ENCODE data around the gene MYOF.

MYOF gene

DNA sequence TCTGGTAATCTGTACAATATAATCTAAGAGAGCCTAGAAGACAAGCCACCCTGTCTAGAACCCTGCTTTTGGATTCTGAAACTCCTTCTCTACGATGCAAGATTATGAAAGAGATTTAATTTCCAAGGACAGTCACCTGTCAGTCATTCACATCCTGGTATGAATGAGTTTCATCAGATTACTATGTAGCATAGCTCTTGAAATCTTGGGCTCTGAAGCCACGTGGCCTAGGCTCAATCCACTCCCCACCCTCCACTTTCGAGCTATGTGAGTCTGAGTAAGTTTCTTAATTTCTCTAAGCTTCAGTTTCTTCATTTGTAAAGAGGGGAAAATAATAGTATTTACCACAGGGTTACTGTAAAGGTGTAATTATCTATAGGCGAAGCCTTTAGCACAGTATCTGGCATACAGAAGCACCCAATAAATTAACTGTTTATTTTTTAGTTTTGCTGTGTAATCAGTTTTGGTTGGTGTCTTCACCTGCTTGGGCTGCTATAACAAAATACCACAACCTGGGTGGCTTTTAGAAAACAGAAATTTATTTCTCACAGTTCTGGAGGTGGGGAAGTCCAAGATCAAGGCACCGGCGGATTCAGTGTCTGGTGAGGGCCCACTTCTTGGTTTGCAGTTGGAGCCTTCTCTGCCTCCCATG is 71.3 kb downstream of the MYOF start:
- WGBS (ENCODE audit: insufficient coverage, insufficient read length): no CpG with 5 or more reads among the region's 6 CpGs
- Histone ChIP-seq H3K36me3 (ENCODE audit: control insufficient read depth, insufficient read depth, low read length) (no peaks in the 10 kb centered on the region), H3K27ac (ENCODE audit: low read length) (no peak overlapping the region), H3K4me1 (ENCODE audit: control insufficient read depth, insufficient read depth, low read length) (no peaks in the 10 kb centered on the region), H3K9me3 (ENCODE audit: control insufficient read depth, insufficient read depth, low read length) (no peaks in the 10 kb centered on the region), H3K4me3 (ENCODE audit: low read length) (no peak overlapping the region), H3K27me3 (ENCODE audit: control insufficient read depth, insufficient read depth, low read length) (no peaks in the 10 kb centered on the region)
- no peak for DNase-seq (ENCODE audit: low read depth, low spot score)

DNA sequence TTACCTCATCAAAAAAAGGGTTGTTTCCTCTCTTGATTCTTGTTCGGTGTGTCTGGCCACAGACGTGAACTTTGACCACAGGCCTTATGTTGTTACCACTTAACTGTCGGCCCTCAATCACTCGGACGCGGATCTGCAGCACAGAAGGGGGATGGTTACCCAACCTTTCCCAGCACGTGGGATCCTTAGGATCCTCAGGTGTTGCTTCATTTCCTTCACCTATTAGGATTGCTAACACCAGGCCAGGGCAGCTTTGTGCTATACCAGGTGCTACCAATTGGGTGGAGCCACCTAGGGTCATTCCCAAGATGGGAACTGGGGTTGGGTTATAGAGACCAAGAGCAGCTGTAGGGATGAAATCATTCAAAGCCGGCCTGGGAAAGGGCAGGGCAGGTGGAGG is 73.4 kb downstream of the MYOF start:
- Histone ChIP-seq H3K9me3 (ENCODE audit: control insufficient read depth, insufficient read depth, low read length) (no peaks in the 10 kb centered on the region), H3K4me1 (ENCODE audit: control insufficient read depth, insufficient read depth, low read length) (no peaks in the 10 kb centered on the region), H3K27ac (ENCODE audit: low read length) (no peak overlapping the region), H3K27me3 (ENCODE audit: control insufficient read depth, insufficient read depth, low read length) (no peaks in the 10 kb centered on the region), H3K36me3 (ENCODE audit: control insufficient read depth, insufficient read depth, low read length) (no peaks in the 10 kb centered on the region), H3K4me3 (ENCODE audit: low read length) (no peak overlapping the region)
- WGBS (ENCODE audit: insufficient coverage, insufficient read length): no CpG with 5 or more reads among the region's 8 CpGs
- no peak for DNase-seq (ENCODE audit: low read depth, low spot score)

DNA sequence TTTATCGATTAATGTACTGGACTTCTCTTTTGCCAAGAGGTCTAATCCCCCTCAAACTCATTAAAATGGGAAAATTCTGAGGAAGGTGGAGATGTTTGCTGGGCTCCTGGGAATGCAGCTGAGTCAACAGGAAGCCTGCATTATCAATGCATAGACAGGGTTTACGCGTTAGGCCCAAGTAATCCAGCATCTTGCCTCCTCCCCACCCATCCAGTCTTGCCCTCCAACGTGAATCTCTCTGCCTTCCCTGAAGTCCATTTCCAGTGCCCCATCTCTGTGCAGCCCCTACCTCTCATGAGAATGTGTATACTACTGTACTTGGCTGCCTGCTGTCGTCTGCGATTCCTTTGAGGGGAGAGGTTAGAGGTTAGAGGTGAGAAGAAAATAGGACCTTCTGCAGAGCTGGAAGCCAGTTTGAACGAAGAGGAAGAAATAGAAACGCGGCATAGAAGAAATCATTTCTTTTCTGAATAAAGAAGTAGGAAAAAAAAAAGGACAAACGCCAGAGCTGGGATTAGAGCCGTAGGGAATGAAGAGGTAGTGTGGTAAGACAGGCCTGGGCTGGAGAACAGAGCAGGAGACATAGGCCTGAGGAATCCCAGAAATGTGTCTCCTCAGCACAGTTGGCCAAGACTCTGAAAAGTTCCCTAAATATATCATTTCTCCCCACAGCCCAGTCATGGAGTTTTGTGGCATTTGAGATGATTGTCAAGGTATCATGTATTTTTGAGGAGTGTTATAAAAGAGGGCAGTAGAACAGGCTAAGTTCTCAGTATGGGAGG is 75.6 kb downstream of the MYOF start:
- Histone ChIP-seq H3K27ac (ENCODE audit: low read length) (no peak overlapping the region), H3K4me1 (ENCODE audit: control insufficient read depth, insufficient read depth, low read length) (no peaks in the 10 kb centered on the region), H3K36me3 (ENCODE audit: control insufficient read depth, insufficient read depth, low read length) (no peaks in the 10 kb centered on the region), H3K4me3 (ENCODE audit: low read length) (no peak overlapping the region), H3K9me3 (ENCODE audit: control insufficient read depth, insufficient read depth, low read length) (no peaks in the 10 kb centered on the region), H3K27me3 (ENCODE audit: control insufficient read depth, insufficient read depth, low read length) (no peaks in the 10 kb centered on the region)
- WGBS (ENCODE audit: insufficient coverage, insufficient read length): no CpG with 5 or more reads among the region's 11 CpGs
- DNase-seq (ENCODE audit: low read depth, low spot score): no peak

DNA sequence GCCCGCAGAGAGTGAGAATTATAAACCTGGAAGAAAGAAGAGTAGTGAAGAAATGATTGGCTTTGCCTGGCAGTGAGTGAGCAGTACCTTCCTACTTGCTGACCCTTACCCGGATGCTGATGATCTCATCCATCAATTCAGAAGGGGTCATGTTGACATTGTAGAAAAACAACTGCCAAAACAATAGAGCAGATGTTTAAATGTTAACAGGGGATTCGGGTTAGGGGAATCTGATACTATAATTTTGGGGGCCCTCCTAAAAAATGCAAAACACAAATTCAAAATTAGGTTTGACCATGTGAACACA is 78.1 kb downstream of the MYOF start:
- Histone ChIP-seq H3K4me1 (ENCODE audit: control insufficient read depth, insufficient read depth, low read length) (no peaks in the 10 kb centered on the region), H3K36me3 (ENCODE audit: control insufficient read depth, insufficient read depth, low read length) (no peaks in the 10 kb centered on the region), H3K4me3 (ENCODE audit: low read length) (no peak overlapping the region), H3K27me3 (ENCODE audit: control insufficient read depth, insufficient read depth, low read length) (no peaks in the 10 kb centered on the region), H3K27ac (ENCODE audit: low read length) (no peak overlapping the region), H3K9me3 (ENCODE audit: control insufficient read depth, insufficient read depth, low read length) (no peaks in the 10 kb centered on the region)
- WGBS (ENCODE audit: insufficient coverage, insufficient read length): no CpG with 5 or more reads among the region's 3 CpGs
- DNase-seq (ENCODE audit: low read depth, low spot score): no peak

DNA sequence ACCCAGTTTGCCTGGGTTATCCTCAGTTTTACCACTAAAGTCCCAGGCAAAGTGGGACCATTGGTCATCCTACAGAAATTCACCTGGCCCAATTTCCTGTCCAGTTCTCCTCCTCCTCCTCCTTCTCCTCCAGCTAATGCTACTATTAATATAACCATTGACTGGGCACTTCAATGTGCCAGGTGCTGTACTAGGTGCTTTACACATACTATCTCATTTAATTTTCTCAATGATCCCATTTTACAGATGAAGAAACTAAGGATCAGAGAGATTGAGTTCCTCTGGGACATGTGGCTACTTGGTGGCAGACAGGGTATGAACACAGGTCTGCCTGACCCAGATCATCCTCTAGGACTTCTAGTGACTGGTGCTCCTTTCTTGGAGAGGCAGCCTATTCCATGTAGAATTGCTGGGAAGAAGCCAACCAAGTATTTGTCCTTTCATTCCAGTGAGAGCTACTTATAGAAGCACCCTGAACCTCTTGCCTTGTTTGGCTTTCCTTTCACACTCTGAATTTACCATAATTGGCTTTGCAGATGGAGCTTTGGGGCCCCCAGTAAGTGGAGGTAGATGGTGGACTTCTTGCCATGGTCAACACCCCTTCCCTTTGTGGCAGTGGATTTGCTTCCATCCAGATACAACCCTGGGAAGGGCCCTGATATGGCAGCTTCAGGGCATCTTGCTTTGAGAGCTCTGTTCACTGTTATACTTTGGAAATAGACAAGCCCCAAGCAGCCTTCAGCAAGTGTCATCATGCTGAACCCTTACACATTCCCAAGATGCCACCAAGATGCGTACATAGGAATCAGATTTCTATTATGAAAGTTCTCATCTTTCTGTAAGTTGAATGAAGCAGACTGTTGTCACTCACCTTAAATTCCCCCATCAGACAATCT is 78.7 kb downstream of the MYOF start:
- DNase-seq (ENCODE audit: low read depth, low spot score): no peak
- WGBS (ENCODE audit: insufficient coverage, insufficient read length): no CpG with 5 or more reads among the region's 1 CpG
- H3K27ac ChIP-seq (ENCODE audit: low read length): no peak overlapping the region
- no peaks in the 10 kb centered on the region for H3K36me3 ChIP-seq (ENCODE audit: control insufficient read depth, insufficient read depth, low read length)
- no peaks in the 10 kb centered on the region for H3K9me3 ChIP-seq (ENCODE audit: control insufficient read depth, insufficient read depth, low read length)
- H3K4me3 ChIP-seq (ENCODE audit: low read length): no peak overlapping the region
- no peaks in the 10 kb centered on the region for H3K27me3 ChIP-seq (ENCODE audit: control insufficient read depth, insufficient read depth, low read length)
- no peaks in the 10 kb centered on the region for H3K4me1 ChIP-seq (ENCODE audit: control insufficient read depth, insufficient read depth, low read length)

DNA sequence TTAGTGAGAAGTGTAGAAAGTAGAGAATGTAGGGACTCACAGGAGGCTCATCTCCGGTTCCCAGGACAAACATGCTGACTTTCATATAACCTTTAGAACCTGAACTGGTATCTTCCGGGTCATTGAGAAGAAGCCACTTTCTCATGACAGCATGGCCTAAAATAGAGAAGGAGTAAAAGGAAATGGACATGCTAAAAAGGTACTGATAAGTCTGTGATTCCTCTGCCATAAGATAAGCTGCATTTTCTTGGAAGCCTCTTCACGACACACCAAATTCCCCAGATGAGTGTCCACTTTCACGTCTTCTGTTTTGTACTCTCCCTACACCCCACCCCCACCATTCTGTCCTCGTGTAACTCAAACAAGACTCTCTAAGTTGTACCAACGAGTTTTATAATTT is 79.9 kb downstream of the MYOF start:
- no peak for DNase-seq (ENCODE audit: low read depth, low spot score)
- no peaks in the 10 kb centered on the region for H3K9me3 ChIP-seq (ENCODE audit: control insufficient read depth, insufficient read depth, low read length)
- no peaks in the 10 kb centered on the region for H3K4me1 ChIP-seq (ENCODE audit: control insufficient read depth, insufficient read depth, low read length)
- no CpG with 5 or more reads among the region's 6 CpGs for WGBS (ENCODE audit: insufficient coverage, insufficient read length)
- no peak overlapping the region for H3K4me3 ChIP-seq (ENCODE audit: low read length)
- no peak overlapping the region for H3K27ac ChIP-seq (ENCODE audit: low read length)
- H3K36me3 ChIP-seq (ENCODE audit: control insufficient read depth, insufficient read depth, low read length): no peaks in the 10 kb centered on the region
- H3K27me3 ChIP-seq (ENCODE audit: control insufficient read depth, insufficient read depth, low read length): no peaks in the 10 kb centered on the region

DNA sequence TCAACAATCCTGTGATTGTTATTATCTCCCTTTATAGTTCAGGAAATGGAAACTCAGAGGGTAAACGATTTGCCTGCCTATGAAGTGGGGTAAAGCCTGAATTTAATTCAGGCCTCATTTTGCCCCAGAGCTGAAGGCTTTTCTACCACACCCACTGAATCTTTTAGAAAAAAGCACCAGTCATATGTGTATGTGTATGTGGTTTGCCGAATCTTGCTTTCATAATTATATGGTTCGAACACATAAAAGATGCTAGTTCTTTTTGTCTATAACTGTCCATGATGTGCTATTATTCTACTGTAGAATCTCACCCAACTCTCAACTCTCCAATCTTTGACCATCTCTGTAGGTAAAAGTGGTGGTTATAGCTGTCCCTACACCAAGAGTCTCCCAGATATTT is 83.6 kb downstream of the MYOF start:
- Histone ChIP-seq H3K27ac (ENCODE audit: low read length) (no peak overlapping the region), H3K9me3 (ENCODE audit: control insufficient read depth, insufficient read depth, low read length) (no peaks in the 10 kb centered on the region), H3K36me3 (ENCODE audit: control insufficient read depth, insufficient read depth, low read length) (no peaks in the 10 kb centered on the region), H3K4me3 (ENCODE audit: low read length) (no peak overlapping the region), H3K27me3 (ENCODE audit: control insufficient read depth, insufficient read depth, low read length) (no peaks in the 10 kb centered on the region), H3K4me1 (ENCODE audit: control insufficient read depth, insufficient read depth, low read length) (no peaks in the 10 kb centered on the region)
- WGBS (ENCODE audit: insufficient coverage, insufficient read length): no CpG with 5 or more reads among the region's 3 CpGs
- no peak for DNase-seq (ENCODE audit: low read depth, low spot score)

DNA sequence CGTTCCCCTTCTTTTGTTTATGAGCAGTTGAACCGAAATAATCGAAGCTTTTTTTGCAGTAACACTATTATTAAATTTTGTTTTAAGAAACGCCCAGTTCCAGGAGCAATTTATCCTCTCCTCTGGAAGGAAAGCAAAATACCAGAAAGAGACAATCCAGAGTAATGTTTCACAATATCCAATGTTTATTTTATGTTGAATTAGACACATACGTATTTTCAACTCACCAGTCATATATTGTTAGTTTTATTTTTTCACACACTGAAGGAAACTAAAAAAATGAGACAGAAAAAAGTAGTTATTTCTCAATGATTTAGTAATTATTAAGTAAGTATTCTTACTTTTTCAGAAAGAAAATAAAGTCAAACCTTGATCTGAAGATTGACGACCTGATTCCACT is 85.1 kb downstream of the MYOF start:
- DNase-seq (ENCODE audit: low read depth, low spot score): no peak
- Histone ChIP-seq H3K4me3 (ENCODE audit: low read length) (no peak overlapping the region), H3K27ac (ENCODE audit: low read length) (no peak overlapping the region), H3K27me3 (ENCODE audit: control insufficient read depth, insufficient read depth, low read length) (no peaks in the 10 kb centered on the region), H3K4me1 (ENCODE audit: control insufficient read depth, insufficient read depth, low read length) (no peaks in the 10 kb centered on the region), H3K36me3 (ENCODE audit: control insufficient read depth, insufficient read depth, low read length) (no peaks in the 10 kb centered on the region), H3K9me3 (ENCODE audit: control insufficient read depth, insufficient read depth, low read length) (no peaks in the 10 kb centered on the region)
- WGBS (ENCODE audit: insufficient coverage, insufficient read length): no CpG with 5 or more reads among the region's 6 CpGs

DNA sequence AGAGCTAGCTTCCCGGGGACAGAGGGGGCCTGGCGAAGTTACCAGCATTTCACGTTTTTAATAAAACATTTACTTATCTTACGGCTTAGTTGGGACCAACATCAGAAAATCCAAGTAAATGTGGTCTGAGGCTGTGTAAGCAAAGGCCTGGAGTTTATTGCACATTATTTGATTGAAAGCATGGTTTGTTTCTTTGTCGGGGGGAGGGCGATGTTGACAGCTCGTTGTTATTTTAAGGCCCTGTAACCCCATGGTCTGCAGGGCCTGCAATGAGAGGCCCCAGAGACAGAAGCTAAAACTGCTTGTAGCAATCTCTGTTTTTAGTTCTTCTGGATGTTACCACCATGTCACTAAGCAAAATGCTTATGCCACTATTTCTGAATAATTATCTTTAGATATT is 88.9 kb downstream of the MYOF start:
- whole genome bisulfite sequencing (ENCODE audit: insufficient coverage, insufficient read length): no CpG with 5 or more reads among the region's 7 CpGs
- no peak for DNase-seq (ENCODE audit: low read depth, low spot score)
- Histone ChIP-seq H3K27me3 (ENCODE audit: control insufficient read depth, insufficient read depth, low read length) (no peaks in the 10 kb centered on the region), H3K9me3 (ENCODE audit: control insufficient read depth, insufficient read depth, low read length) (no peaks in the 10 kb centered on the region), H3K4me3 (ENCODE audit: low read length) (no peak overlapping the region), H3K27ac (ENCODE audit: low read length) (no peak overlapping the region), H3K4me1 (ENCODE audit: control insufficient read depth, insufficient read depth, low read length) (no peaks in the 10 kb centered on the region), H3K36me3 (ENCODE audit: control insufficient read depth, insufficient read depth, low read length) (no peaks in the 10 kb centered on the region)

DNA sequence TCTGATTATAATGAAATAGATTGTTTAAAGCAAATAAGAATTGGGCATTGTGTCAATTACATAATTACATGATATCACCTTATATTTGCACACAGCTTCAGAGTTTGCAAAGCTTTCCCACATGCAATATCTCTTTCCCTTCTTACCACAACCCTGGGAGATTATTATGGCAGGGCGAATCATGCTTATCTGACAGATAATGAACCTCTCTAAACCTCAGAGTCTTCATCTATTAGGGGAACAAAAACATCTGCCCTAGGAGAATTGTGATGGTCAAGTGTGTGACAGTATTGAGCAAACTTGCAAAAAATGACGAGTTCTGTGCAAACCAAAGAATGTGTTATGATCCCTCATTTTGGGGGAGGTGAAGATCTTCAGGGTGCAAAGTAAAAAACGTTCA is 90.0 kb downstream of the MYOF start:
- Histone ChIP-seq H3K4me1 (ENCODE audit: control insufficient read depth, insufficient read depth, low read length) (no peaks in the 10 kb centered on the region), H3K9me3 (ENCODE audit: control insufficient read depth, insufficient read depth, low read length) (no peaks in the 10 kb centered on the region), H3K27ac (ENCODE audit: low read length) (no peak overlapping the region), H3K4me3 (ENCODE audit: low read length) (no peak overlapping the region), H3K27me3 (ENCODE audit: control insufficient read depth, insufficient read depth, low read length) (no peaks in the 10 kb centered on the region), H3K36me3 (ENCODE audit: control insufficient read depth, insufficient read depth, low read length) (no peaks in the 10 kb centered on the region)
- no peak for DNase-seq (ENCODE audit: low read depth, low spot score)
- WGBS (ENCODE audit: insufficient coverage, insufficient read length): no CpG with 5 or more reads among the region's 3 CpGs

All from iPS DF 6.9 (cell line).